OCI-LY3 (cell line): Measurements from ENCODE around the gene FOXO1.

Source experiments
- H2AFZ ChIP-seq: fragments of 200-600, 300-600 bp; shearing (Covaris generic); 2 replicates; pipeline ENCODE4 v1.6.0; 2014; ENCODE audit warnings: antibody characterized with exemption, low read depth, low read length
- H3K27ac ChIP-seq: fragments of 200-600, 300-600 bp; sonication (generic); 2 replicates; pipeline ENCODE4 v1.5.1; 2014; ENCODE audit warnings: mild to moderate bottlenecking, low read length, moderate library complexity, mixed read lengths
- H3K27me3 ChIP-seq: fragments of 200-600, 300-600 bp; sonication (generic); 2 replicates; pipeline ENCODE4 v1.6.1; 2014; ENCODE audit warnings: low read depth, low read length, mixed read lengths
- H3K36me3 ChIP-seq: fragments of 200-600, 300-600 bp; sonication (generic); replicated peaks from 2 replicates; pipeline ENCODE3; 2014; ENCODE audit warnings: low read depth, low read length, mixed read lengths
- H3K4me1 ChIP-seq: fragments of 300-600, 200-600 bp; sonication (generic); 2 replicates; pipeline ENCODE4 v1.6.1; 2014; ENCODE audit warnings: low read length, mixed read lengths
- H3K4me2 ChIP-seq: fragments of 200-600, 300-600 bp; sonication (generic); 2 replicates; pipeline ENCODE4 v1.6.1; 2014; ENCODE audit warnings: low read length, mixed read lengths
- H3K4me3 ChIP-seq: fragments of 300-600, 200-600 bp; sonication (generic); 2 replicates; pipeline ENCODE4 v1.5.1; 2014; ENCODE audit warnings: antibody characterized with exemption, mild to moderate bottlenecking, low read length, moderate library complexity
- H3K79me2 ChIP-seq: fragments of 300-600, 200-600 bp; shearing (Covaris generic); 2 replicates; pipeline ENCODE4 v1.6.1; 2014; ENCODE audit warnings: mild to moderate bottlenecking, low read length, mixed read lengths
- H3K9ac ChIP-seq: fragments of 300-600, 200-600 bp; shearing (Covaris generic); 2 replicates; pipeline ENCODE4 v1.6.0; 2014; ENCODE audit warnings: mild to moderate bottlenecking, low read length, moderate library complexity
- H3K9me3 ChIP-seq: fragments of 200-600, 300-600 bp; shearing (Covaris generic); 2 replicates; pipeline ENCODE4 v1.6.1; 2014; ENCODE audit warnings: low read length, mixed read lengths; ENCODE audit not compliant: insufficient read depth
- H4K20me1 ChIP-seq: fragments of 200-600, 300-600 bp; sonication (generic); 2 replicates; pipeline ENCODE4 v1.6.1; 2016; ENCODE audit warnings: low read length, mixed read lengths; ENCODE audit not compliant: insufficient read depth
- CTCF ChIP-seq: fragments of 200-600, 300-600 bp; sonication (generic); IDR thresholded peaks from 2 replicates; pipeline ENCODE4 v1.5.1; 2014; ENCODE audit warnings: antibody characterized with exemption, low read length, low read depth
- EZH2phosphoT487 ChIP-seq: fragments of 200-600 bp; shearing (Covaris generic); IDR thresholded peaks from 2 replicates; pipeline ENCODE4 v1.6.1; 2018; ENCODE audit warnings: antibody characterized with exemption, mixed run types, low read depth

FOXO1 gene

DNA sequence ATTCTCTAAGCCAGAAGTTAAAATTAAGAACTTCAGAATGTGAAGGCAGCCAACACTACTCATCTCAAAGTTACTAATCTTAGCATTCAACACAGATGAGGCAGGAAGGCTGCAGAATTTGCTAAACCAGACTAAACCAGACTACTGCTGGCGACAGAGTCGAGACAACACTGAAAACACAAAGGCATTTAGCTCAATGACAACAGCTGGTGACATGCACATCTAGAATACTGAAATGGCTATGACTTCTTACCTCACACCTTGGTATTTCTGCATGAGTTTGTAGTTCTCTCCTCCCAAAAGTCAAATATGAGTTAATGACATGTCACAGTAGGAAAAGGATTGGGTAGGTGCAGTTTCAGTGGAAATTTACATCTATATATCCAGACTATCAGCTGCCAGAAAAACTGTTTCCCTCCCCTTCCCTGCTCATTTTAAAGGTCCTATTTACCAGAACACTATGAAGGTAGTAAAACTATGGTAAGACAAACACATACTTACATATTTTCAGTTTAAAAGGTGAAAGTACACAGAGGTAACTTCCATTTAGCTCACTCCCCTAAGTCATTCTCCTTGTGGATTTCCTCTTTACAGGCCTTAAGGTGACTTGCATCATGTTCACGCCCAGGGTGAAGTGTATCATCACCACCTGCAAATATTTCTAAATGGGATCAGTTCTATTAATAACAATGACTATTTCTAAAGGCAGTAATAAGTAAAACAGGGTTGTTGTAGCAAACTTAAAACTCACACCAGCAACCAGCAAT, 21.4 kb downstream of the FOXO1 start:
- no peak overlapping the region for H3K4me3 ChIP-seq

GRCh38 chr13:40640845-40641458, 25.5 kb downstream of the FOXO1 start:
- TF ChIP-seq CTCF (no peak), EZH2phosphoT487 (no peak)
- Histone ChIP-seq H3K9me3 (no peaks in the 10 kb centered on the region), H2AFZ (no peak overlapping the region), H3K4me3 (no peak overlapping the region), H3K79me2 (peaks cover 97% of the 10 kb centered on the region), H3K27ac (no peak overlapping the region), H4K20me1 (peaks cover 86% of the 10 kb centered on the region), H3K9ac (no peak overlapping the region), H3K4me1 (no peaks in the 10 kb centered on the region), H3K36me3 (no peaks in the 10 kb centered on the region), H3K27me3 (no peaks in the 10 kb centered on the region), H3K4me2 (no peak overlapping the region)

More for the DNA sequence above, 21.4 kb downstream of the FOXO1 start:
- no peaks in the 10 kb centered on the region for H3K27me3 ChIP-seq
- H3K36me3 ChIP-seq: no peaks in the 10 kb centered on the region
- H4K20me1 ChIP-seq: peaks cover 86% of the 10 kb centered on the region
- H2AFZ ChIP-seq: no peak overlapping the region
- no peak overlapping the region for H3K4me2 ChIP-seq
- peaks cover 96% of the 10 kb centered on the region for H3K79me2 ChIP-seq
- H3K4me1 ChIP-seq: peaks cover 6% of the 10 kb centered on the region; the same call in 1 of the 2 replicates
- H3K27ac ChIP-seq: no peak overlapping the region
- TF ChIP-seq CTCF: no peak
- no peak for TF ChIP-seq EZH2phosphoT487
- H3K9ac ChIP-seq: no peak overlapping the region
- no peaks in the 10 kb centered on the region for H3K9me3 ChIP-seq

GRCh38 chr13:40640202-40640601, 26.2 kb downstream of the FOXO1 start:
- peaks cover 86% of the 10 kb centered on the region for H4K20me1 ChIP-seq
- no peak overlapping the region for H3K9ac ChIP-seq
- H3K36me3 ChIP-seq: no peaks in the 10 kb centered on the region
- H2AFZ ChIP-seq: no peak overlapping the region
- no peak overlapping the region for H3K27ac ChIP-seq
- no peaks in the 10 kb centered on the region for H3K9me3 ChIP-seq
- peaks cover 97% of the 10 kb centered on the region for H3K79me2 ChIP-seq
- no peaks in the 10 kb centered on the region for H3K27me3 ChIP-seq
- H3K4me1 ChIP-seq: peaks cover 7% of the 10 kb centered on the region
- no peak overlapping the region for H3K4me2 ChIP-seq
- H3K4me3 ChIP-seq: no peak overlapping the region
- TF ChIP-seq EZH2phosphoT487 (no peak), CTCF (no peak)

DNA sequence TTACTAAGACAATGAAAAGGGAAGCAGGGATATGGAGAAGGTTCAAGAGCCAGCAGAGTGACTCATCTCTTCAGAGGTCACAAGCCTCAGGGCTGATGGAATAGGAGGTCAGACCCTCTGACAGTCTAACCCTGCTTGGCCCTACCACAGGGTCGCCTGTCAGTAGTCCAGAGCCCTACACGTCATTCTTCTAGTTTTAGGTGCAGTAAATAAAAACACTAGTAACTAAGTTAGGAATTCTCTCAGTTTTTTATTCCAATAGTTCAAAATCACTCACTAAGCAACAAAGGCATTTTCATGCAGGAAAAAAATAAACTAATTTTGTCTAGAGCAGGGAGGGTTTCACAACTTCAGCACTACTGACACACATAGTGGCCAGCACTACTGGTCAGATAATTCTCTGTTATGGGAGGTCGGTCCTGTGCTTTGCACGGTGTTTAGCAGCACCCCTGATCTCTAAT, 27.2 kb downstream of the FOXO1 start:
- Histone ChIP-seq H2AFZ (no peak overlapping the region), H3K36me3 (no peaks in the 10 kb centered on the region), H3K27ac (no peak overlapping the region), H3K4me2 (no peak overlapping the region), H3K9me3 (no peaks in the 10 kb centered on the region), H4K20me1 (peaks cover 82% of the 10 kb centered on the region), H3K4me1 (peaks cover 8% of the 10 kb centered on the region), H3K9ac (no peak overlapping the region), H3K79me2 (peaks cover 97% of the 10 kb centered on the region), H3K4me3 (no peak overlapping the region), H3K27me3 (no peaks in the 10 kb centered on the region)
- TF ChIP-seq EZH2phosphoT487 (no peak), CTCF (no peak)
